CD4-positive, CD25-positive, alpha-beta regulatory T cell (primary cell): ENCODE data around the gene TIAM1. TPM values are rescaled to one million over a fixed set of nuclear protein-coding genes. Genes with fewer than 3 reads are reported as not detected.

Source experiments
- ATAC-seq, 2 donors: fragments of 150-1000 bp; cut with Tn5 transposase; one replicate each; pipeline ENCODE4 v1.10.0; 2021; ENCODE audit warnings: low read depth in 2 of 2, moderate number of reproducible peaks in 2 of 2, moderate library complexity in 1 of 2
- DNase-seq, 3 donors: peaks; one replicate each; pipeline versions ENCODE4 v3.0.0 to v3.0.0-alpha.2; 2012 to 2022; ENCODE audit warnings: mixed read lengths in 1 of 3
- H3K27ac ChIP-seq: one replicate; pipeline ENCODE4 v1.7.0; 2013; ENCODE audit warnings: mild to moderate bottlenecking, low read length; ENCODE audit not compliant: insufficient read depth, poor library complexity, severe bottlenecking
- H3K27me3 ChIP-seq: one replicate; pipeline ENCODE4 v1.7.0; 2013; ENCODE audit warnings: low read length; ENCODE audit not compliant: control insufficient read depth, insufficient read depth
- H3K36me3 ChIP-seq: one replicate; pipeline ENCODE4 v1.7.0; 2013; ENCODE audit warnings: mild to moderate bottlenecking, low read length, moderate library complexity; ENCODE audit not compliant: control insufficient read depth, insufficient read depth
- H3K4me1 ChIP-seq: 2 replicates; pipeline ENCODE4 v1.7.0; 2013; ENCODE audit warnings: mild to moderate bottlenecking, low read length; ENCODE audit not compliant: insufficient read depth, control insufficient read depth, poor library complexity, severe bottlenecking
- H3K4me3 ChIP-seq: one replicate; pipeline ENCODE4 v1.7.0; 2013; ENCODE audit warnings: low read depth, mild to moderate bottlenecking, low read length, moderate library complexity
- H3K9me3 ChIP-seq, 2 experiments: 1 replicate in 1 of 2; 2 replicates in 1 of 2; pipeline ENCODE4 v1.7.0; 2013; ENCODE audit warnings: low read length in 2 of 2, mild to moderate bottlenecking in 1 of 2, moderate library complexity in 1 of 2; ENCODE audit not compliant: control insufficient read depth in 2 of 2
- H3K27ac Mint-ChIP-seq, 3 donors: one replicate each; pipeline ENCODE4 v1.8.0; 2020 to 2022; ENCODE audit warnings: mild to moderate bottlenecking in 3 of 3, mixed read lengths in 3 of 3, moderate library complexity in 2 of 3
- H3K27me3 Mint-ChIP-seq: one replicate; pipeline ENCODE4 v1.8.0; 2022; ENCODE audit warnings: mild to moderate bottlenecking, mixed read lengths
- H3K36me3 Mint-ChIP-seq: one replicate; pipeline ENCODE4 v1.8.0; 2020; ENCODE audit warnings: mixed read lengths
- H3K4me1 Mint-ChIP-seq, 4 donors: one replicate each; pipeline ENCODE4 v1.8.0; 2020 to 2022; ENCODE audit warnings: mixed read lengths in 4 of 4, mild to moderate bottlenecking in 1 of 4
- H3K4me3 Mint-ChIP-seq, 4 donors: one replicate each; pipeline ENCODE4 v1.8.0; 2020 to 2022; ENCODE audit warnings: mild to moderate bottlenecking in 4 of 4, mixed read lengths in 4 of 4, moderate library complexity in 3 of 4
- H3K9me3 Mint-ChIP-seq, 7 donors: one replicate each; pipeline ENCODE4 v1.8.0; 2020 to 2022; ENCODE audit warnings: mixed read lengths in 7 of 7, mild to moderate bottlenecking in 3 of 7, moderate library complexity in 2 of 7
- polyA plus RNA-seq, 4 donors: library from polyadenylated mRNA; unstranded; fragments of 300-500 nt; fragmentation: Illumina TruSeq; gene quantifications; one replicate each; pipeline ENCODE4 v1.2.3, GENCODE V29; 2021
- total RNA-seq: library from RNA; stranded (reverse); gene quantifications from one replicate; pipeline ENCODE4 v1.2.3, GENCODE V29; 2022

TIAM1 gene
- total and polyA plus RNA-seq, 5 donors from 2014 or later = 31.1 to 142 (median 35.2) TPM

GRCh38 chr21:31191553-31191952 is 152.5 kb downstream of the TIAM1 start:
- peaks cover 4% of the 10 kb centered on the region for H3K27me3 Mint-ChIP-seq
- H3K27ac ChIP-seq = peak overlapping the region; percentile 94
- peaks cover 48 to 96% (median 77%) of the 10 kb centered on the region in 4 donors for H3K4me1 Mint-ChIP-seq
- no peaks in the 10 kb centered on the region for H3K36me3 Mint-ChIP-seq
- H3K9me3 ChIP-seq = no peaks in the 10 kb centered on the region
- H3K36me3 ChIP-seq = no peaks in the 10 kb centered on the region
- peak overlapping the region; percentile 87 to 96 (median 96) for H3K27ac Mint-ChIP-seq
- DNase-seq (peak in 1 of 3 donors; percentile 25), ATAC-seq (no peak)
- peaks cover 87% of the 10 kb centered on the region for H3K4me1 ChIP-seq
- H3K27me3 ChIP-seq = no peaks in the 10 kb centered on the region
- H3K4me3 ChIP-seq = peak overlapping the region; percentile 86
- peak overlapping the region; percentile 77 to 97 (median 84) for H3K4me3 Mint-ChIP-seq
- H3K9me3 Mint-ChIP-seq = no peaks in the 10 kb centered on the region

- peaks cover 4% of the 10 kb centered on the region for H3K27me3 Mint-ChIP-seq
- DNase-seq (peak in 1 of 3 donors; percentile 29), ATAC-seq (no peak)
- Histone ChIP-seq H3K27me3 (no peaks in the 10 kb centered on the region), H3K4me3 (peak overlapping the region; percentile 86), H3K4me1 (peaks cover 90% of the 10 kb centered on the region), H3K9me3 (no peaks in the 10 kb centered on the region), H3K27ac (peak overlapping the region; percentile 94), H3K36me3 (no peaks in the 10 kb centered on the region)
- peak overlapping the region; percentile 87 to 96 (median 96) for H3K27ac Mint-ChIP-seq
- H3K36me3 Mint-ChIP-seq = no peaks in the 10 kb centered on the region
- no peaks in the 10 kb centered on the region for H3K9me3 Mint-ChIP-seq
- H3K4me3 Mint-ChIP-seq = peak overlapping the region; percentile 77 to 97 (median 84)
- peaks cover 42 to 95% (median 73%) of the 10 kb centered on the region in 4 donors for H3K4me1 Mint-ChIP-seq
Measured at GRCh38 chr21:31190516-31190915, 153.5 kb downstream of the TIAM1 start.

- peaks cover 12% of the 10 kb centered on the region for H3K36me3 Mint-ChIP-seq
- no peaks in the 10 kb centered on the region for H3K27me3 Mint-ChIP-seq
- H3K9me3 ChIP-seq = no peaks in the 10 kb centered on the region
- peaks cover 94% of the 10 kb centered on the region for H3K4me1 ChIP-seq
- DNase-seq (no peak), ATAC-seq (no peak)
- H3K4me1 Mint-ChIP-seq = peaks cover 22 to 87% (median 63%) of the 10 kb centered on the region in 4 donors
- H3K27me3 ChIP-seq = no peaks in the 10 kb centered on the region
- H3K27ac ChIP-seq = peak overlapping the region; percentile 94
- H3K4me3 ChIP-seq = peak overlapping the region; percentile 99
- no peaks in the 10 kb centered on the region for H3K36me3 ChIP-seq
- H3K4me3 Mint-ChIP-seq = peak overlapping the region; percentile 90 to 96 (median 92)
- no peaks in the 10 kb centered on the region for H3K9me3 Mint-ChIP-seq
- peak overlapping the region; percentile 87 to 100 (median 96) for H3K27ac Mint-ChIP-seq
Measured at GRCh38 chr21:31187499-31187898, 156.6 kb downstream of the TIAM1 start.

DNA sequence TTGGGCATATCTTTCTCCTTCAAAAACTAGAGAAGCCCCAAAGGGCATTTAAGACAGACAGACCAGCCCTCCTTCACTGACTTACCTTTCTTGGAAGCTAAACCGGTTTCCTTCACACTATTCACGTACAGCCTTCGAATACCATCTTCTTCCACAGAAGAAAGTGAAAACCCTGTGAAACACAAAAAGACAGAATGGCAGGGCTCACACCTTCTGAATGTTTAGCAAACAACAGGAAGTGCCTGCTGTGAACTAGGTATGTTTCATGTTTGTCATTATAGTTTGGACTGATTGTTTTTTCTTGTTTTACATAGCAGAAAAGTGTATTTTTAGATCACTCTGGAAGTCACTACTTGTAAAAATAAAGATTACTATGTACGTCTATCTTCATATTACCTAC is 157.1 kb downstream of the TIAM1 start:
- H3K4me1 ChIP-seq = peaks cover 94% of the 10 kb centered on the region
- Mint-ChIP-seq H3K27me3 (peaks cover 3% of the 10 kb centered on the region), H3K4me3 (peak overlapping the region; percentile 90 to 96 (median 92)), H3K36me3 (peaks cover 18% of the 10 kb centered on the region), H3K27ac (peak overlapping the region; percentile 87 to 100 (median 96)), H3K9me3 (no peaks in the 10 kb centered on the region), H3K4me1 (peaks cover 26 to 87% (median 65%) of the 10 kb centered on the region in 4 donors)
- peak overlapping the region; percentile 94 for H3K27ac ChIP-seq
- no peaks in the 10 kb centered on the region for H3K27me3 ChIP-seq
- peak overlapping the region; percentile 99 for H3K4me3 ChIP-seq
- no peaks in the 10 kb centered on the region for H3K36me3 ChIP-seq
- H3K9me3 ChIP-seq = no peaks in the 10 kb centered on the region
- ATAC-seq (peak; percentile 28 to 38), DNase-seq (peak in 2 of 3 donors; percentile 55 to 81)

DNA sequence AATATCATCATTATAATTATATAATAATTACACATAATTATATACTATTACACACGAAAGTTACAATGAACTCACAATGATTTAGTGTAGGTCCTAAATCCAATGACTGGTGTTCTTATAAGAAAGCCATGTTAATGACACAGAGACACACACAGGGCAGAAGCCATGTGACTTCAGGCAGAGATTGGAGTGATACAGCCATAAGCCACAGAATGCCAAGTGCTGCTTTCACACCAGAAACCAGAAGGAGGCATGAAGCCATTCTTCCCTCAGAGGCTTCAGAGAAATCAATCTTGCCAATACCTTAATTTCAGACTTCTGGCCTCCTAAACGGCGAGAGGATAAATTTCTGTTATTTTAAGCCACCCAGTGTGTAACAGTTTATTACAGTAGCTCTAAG is 158.4 kb downstream of the TIAM1 start:
- Mint-ChIP-seq H3K27ac (peak overlapping the region; percentile 87 to 100 (median 96)), H3K9me3 (peaks cover 0 to 1% (median 0%) of the 10 kb centered on the region in 7 donors), H3K36me3 (peaks cover 27% of the 10 kb centered on the region), H3K4me3 (peak overlapping the region; percentile 90 to 96 (median 92)), H3K27me3 (peaks cover 7% of the 10 kb centered on the region), H3K4me1 (peaks cover 26 to 85% (median 66%) of the 10 kb centered on the region in 4 donors)
- Histone ChIP-seq H3K4me3 (peak overlapping the region; percentile 99), H3K27me3 (no peaks in the 10 kb centered on the region), H3K27ac (peak overlapping the region; percentile 94), H3K4me1 (peaks cover 96% of the 10 kb centered on the region), H3K36me3 (peaks cover 5% of the 10 kb centered on the region), H3K9me3 (no peaks in the 10 kb centered on the region)
- ATAC-seq (no peak), DNase-seq (peak; percentile 38 to 56 (median 48))

GRCh38 chr21:31184876-31185275 is 159.2 kb downstream of the TIAM1 start:
- no peak for DNase-seq
- no peak for ATAC-seq
- H3K4me3 Mint-ChIP-seq = peak overlapping the region; percentile 89 to 98 (median 94)
- Histone ChIP-seq H3K4me1 (peaks cover 96% of the 10 kb centered on the region), H3K9me3 (no peaks in the 10 kb centered on the region), H3K36me3 (peaks cover 9% of the 10 kb centered on the region), H3K27me3 (no peaks in the 10 kb centered on the region), H3K4me3 (peak overlapping the region; percentile 99), H3K27ac (peak overlapping the region; percentile 94)
- peaks cover 0 to 1% (median 0%) of the 10 kb centered on the region in 7 donors for H3K9me3 Mint-ChIP-seq
- H3K27me3 Mint-ChIP-seq = peaks cover 11% of the 10 kb centered on the region
- H3K27ac Mint-ChIP-seq = peak overlapping the region; percentile 96 to 99 (median 98)
- peaks cover 33% of the 10 kb centered on the region for H3K36me3 Mint-ChIP-seq
- peaks cover 28 to 85% (median 67%) of the 10 kb centered on the region in 4 donors for H3K4me1 Mint-ChIP-seq

- no peaks in the 10 kb centered on the region for H3K9me3 ChIP-seq
- peak overlapping the region; percentile 99 for H3K4me3 ChIP-seq
Measured at GRCh38 chr21:31184459-31184858, 159.6 kb downstream of the TIAM1 start.

More at GRCh38 chr21:31184459-31184858, 159.6 kb downstream of the TIAM1 start:
- Mint-ChIP-seq H3K4me3 (peak overlapping the region; percentile 89 to 98 (median 94)), H3K27me3 (peaks cover 11% of the 10 kb centered on the region), H3K4me1 (peaks cover 28 to 82% (median 64%) of the 10 kb centered on the region in 4 donors), H3K36me3 (peaks cover 33% of the 10 kb centered on the region), H3K27ac (peak overlapping the region; percentile 96 to 99 (median 98)), H3K9me3 (peaks cover 0 to 1% (median 0%) of the 10 kb centered on the region in 7 donors)
- Histone ChIP-seq H3K27ac (peak overlapping the region; percentile 94), H3K27me3 (no peaks in the 10 kb centered on the region), H3K36me3 (peaks cover 9% of the 10 kb centered on the region), H3K4me1 (peaks cover 96% of the 10 kb centered on the region)
- DNase-seq (peak; percentile 63 to 91 (median 75)), ATAC-seq (peak; percentile 42 to 44)
